ENCODE data around the gene RNF44.

Gene RNF44

GRCh38 chr5:176524987-176525386 is 12.2 kb downstream of the RNF44 start:
- Mint-ChIP-seq H3K36me3 (ENCODE audit: low read depth) (peaks cover 12% of the 10 kb centered on the region), H3K4me3 (no peak overlapping the region), H3K27ac (no peak overlapping the region), H3K27me3 (no peaks in the 10 kb centered on the region), H3K4me1 (ENCODE audit: low read depth) (peaks cover 16% of the 10 kb centered on the region), H3K9me3 (no peaks in the 10 kb centered on the region)

GRCh38 chr5:176524138-176524537 is 13.1 kb downstream of the RNF44 start:
- no peak overlapping the region for H3K4me3 Mint-ChIP-seq
- peaks cover 12% of the 10 kb centered on the region for H3K4me1 Mint-ChIP-seq (ENCODE audit: low read depth)
- no peak overlapping the region for H3K27ac Mint-ChIP-seq
- H3K9me3 Mint-ChIP-seq, result no peaks in the 10 kb centered on the region
- peaks cover 12% of the 10 kb centered on the region for H3K36me3 Mint-ChIP-seq (ENCODE audit: low read depth)
- H3K27me3 Mint-ChIP-seq, result no peaks in the 10 kb centered on the region

- no peaks in the 10 kb centered on the region for H3K27me3 Mint-ChIP-seq
- peaks cover 4% of the 10 kb centered on the region for H3K36me3 Mint-ChIP-seq (ENCODE audit: low read depth)
- no peak overlapping the region for H3K27ac Mint-ChIP-seq
- no peak overlapping the region for H3K4me3 Mint-ChIP-seq
- no peaks in the 10 kb centered on the region for H3K9me3 Mint-ChIP-seq
- H3K4me1 Mint-ChIP-seq (ENCODE audit: low read depth), result peaks cover 9% of the 10 kb centered on the region
Observed at GRCh38 chr5:176521699-176522263, 15.4 kb downstream of the RNF44 start.

GRCh38 chr5:176521286-176521685 is 15.9 kb downstream of the RNF44 start:
- Mint-ChIP-seq H3K9me3 (no peaks in the 10 kb centered on the region), H3K27me3 (no peaks in the 10 kb centered on the region), H3K4me1 (ENCODE audit: low read depth) (peaks cover 10% of the 10 kb centered on the region), H3K36me3 (ENCODE audit: low read depth) (peaks cover 4% of the 10 kb centered on the region), H3K27ac (no peak overlapping the region), H3K4me3 (no peak overlapping the region)

- Mint-ChIP-seq H3K27me3 (no peaks in the 10 kb centered on the region), H3K36me3 (ENCODE audit: low read depth) (no peaks in the 10 kb centered on the region), H3K4me3 (no peak overlapping the region), H3K9me3 (no peaks in the 10 kb centered on the region), H3K27ac (no peak overlapping the region), H3K4me1 (ENCODE audit: low read depth) (peaks cover 12% of the 10 kb centered on the region)
Observed at GRCh38 chr5:176519810-176520720, 17.1 kb downstream of the RNF44 start.

GRCh38 chr5:176517053-176517661 is 20.0 kb downstream of the RNF44 start:
- H3K27ac Mint-ChIP-seq, result no peak overlapping the region
- peaks cover 11% of the 10 kb centered on the region for H3K4me1 Mint-ChIP-seq (ENCODE audit: low read depth)
- H3K4me3 Mint-ChIP-seq, result no peak overlapping the region
- H3K9me3 Mint-ChIP-seq, result no peaks in the 10 kb centered on the region
- no peaks in the 10 kb centered on the region for H3K36me3 Mint-ChIP-seq (ENCODE audit: low read depth)
- no peaks in the 10 kb centered on the region for H3K27me3 Mint-ChIP-seq

- Mint-ChIP-seq H3K27me3 (no peaks in the 10 kb centered on the region), H3K27ac (no peak overlapping the region), H3K4me1 (ENCODE audit: low read depth) (peaks cover 11% of the 10 kb centered on the region), H3K9me3 (no peaks in the 10 kb centered on the region), H3K4me3 (no peak overlapping the region), H3K36me3 (ENCODE audit: low read depth) (no peaks in the 10 kb centered on the region)
Observed at GRCh38 chr5:176515396-176515795, 21.8 kb downstream of the RNF44 start.

GRCh38 chr5:176514244-176514950 is 22.8 kb downstream of the RNF44 start:
- no peak overlapping the region for H3K4me3 Mint-ChIP-seq
- H3K4me1 Mint-ChIP-seq (ENCODE audit: low read depth), result peaks cover 11% of the 10 kb centered on the region
- H3K27me3 Mint-ChIP-seq, result no peaks in the 10 kb centered on the region
- H3K27ac Mint-ChIP-seq, result no peak overlapping the region
- no peaks in the 10 kb centered on the region for H3K9me3 Mint-ChIP-seq
- peaks cover 8% of the 10 kb centered on the region for H3K36me3 Mint-ChIP-seq (ENCODE audit: low read depth)

- H3K9me3 Mint-ChIP-seq, result no peaks in the 10 kb centered on the region
- peaks cover 11% of the 10 kb centered on the region for H3K4me1 Mint-ChIP-seq (ENCODE audit: low read depth)
- H3K36me3 Mint-ChIP-seq (ENCODE audit: low read depth), result peaks cover 13% of the 10 kb centered on the region
- no peak overlapping the region for H3K27ac Mint-ChIP-seq
- H3K4me3 Mint-ChIP-seq, result no peak overlapping the region
- H3K27me3 Mint-ChIP-seq, result no peaks in the 10 kb centered on the region
Observed at GRCh38 chr5:176513788-176514187, 23.4 kb downstream of the RNF44 start.

GRCh38 chr5:176508603-176509002 is 28.6 kb downstream of the RNF44 start:
- H3K4me1 Mint-ChIP-seq (ENCODE audit: low read depth), result no peaks in the 10 kb centered on the region
- H3K27ac Mint-ChIP-seq, result no peak overlapping the region
- no peaks in the 10 kb centered on the region for H3K9me3 Mint-ChIP-seq
- no peaks in the 10 kb centered on the region for H3K27me3 Mint-ChIP-seq
- peaks cover 60% of the 10 kb centered on the region for H3K36me3 Mint-ChIP-seq (ENCODE audit: low read depth)
- no peak overlapping the region for H3K4me3 Mint-ChIP-seq

- no peak overlapping the region for H3K27ac Mint-ChIP-seq
- H3K4me3 Mint-ChIP-seq, result no peak overlapping the region
- H3K4me1 Mint-ChIP-seq (ENCODE audit: low read depth), result no peaks in the 10 kb centered on the region
- H3K9me3 Mint-ChIP-seq, result no peaks in the 10 kb centered on the region
- no peaks in the 10 kb centered on the region for H3K27me3 Mint-ChIP-seq
- H3K36me3 Mint-ChIP-seq (ENCODE audit: low read depth), result peaks cover 63% of the 10 kb centered on the region
Observed at GRCh38 chr5:176507911-176508310, 29.3 kb downstream of the RNF44 start.

GRCh38 chr5:176503496-176503895 is 33.7 kb downstream of the RNF44 start:
- Mint-ChIP-seq H3K36me3 (ENCODE audit: low read depth) (peaks cover 73% of the 10 kb centered on the region), H3K4me1 (ENCODE audit: low read depth) (no peaks in the 10 kb centered on the region), H3K9me3 (no peaks in the 10 kb centered on the region), H3K4me3 (no peak overlapping the region), H3K27ac (no peak overlapping the region), H3K27me3 (no peaks in the 10 kb centered on the region)

- no peak overlapping the region for H3K27ac Mint-ChIP-seq
- no peaks in the 10 kb centered on the region for H3K27me3 Mint-ChIP-seq
- H3K36me3 Mint-ChIP-seq (ENCODE audit: low read depth), result peaks cover 65% of the 10 kb centered on the region
Observed at GRCh38 chr5:176501333-176501732, 35.9 kb downstream of the RNF44 start.

GRCh38 chr5:176500511-176500910 is 36.7 kb downstream of the RNF44 start:
- Mint-ChIP-seq H3K27me3 (no peaks in the 10 kb centered on the region), H3K4me1 (ENCODE audit: low read depth) (no peaks in the 10 kb centered on the region), H3K36me3 (ENCODE audit: low read depth) (peaks cover 59% of the 10 kb centered on the region), H3K27ac (no peak overlapping the region), H3K9me3 (no peaks in the 10 kb centered on the region), H3K4me3 (no peak overlapping the region)

More at GRCh38 chr5:176501333-176501732, 35.9 kb downstream of the RNF44 start:
- Mint-ChIP-seq H3K4me1 (ENCODE audit: low read depth) (no peaks in the 10 kb centered on the region), H3K4me3 (no peak overlapping the region), H3K9me3 (no peaks in the 10 kb centered on the region)

GRCh38 chr5:176499273-176499672 is 37.9 kb downstream of the RNF44 start:
- Mint-ChIP-seq H3K27ac (no peak overlapping the region), H3K4me3 (no peak overlapping the region), H3K27me3 (no peaks in the 10 kb centered on the region), H3K9me3 (no peaks in the 10 kb centered on the region), H3K36me3 (ENCODE audit: low read depth) (peaks cover 55% of the 10 kb centered on the region), H3K4me1 (ENCODE audit: low read depth) (no peaks in the 10 kb centered on the region)
